ENCODE data around the gene ROR2.

- TF ChIP-seq SP2 (IDR thresholded peaks at IDR 0.05; ENCODE audit: low read length) = no peak
- no peak for TF ChIP-seq CTCF (IDR thresholded peaks at IDR 0.05; ENCODE audit: control extremely low read depth in 1 of 3, insufficient read depth in 1 of 3, low read depth in 1 of 3, low read length in 3 of 3)
- TF ChIP-seq ASH2L (IDR thresholded peaks at IDR 0.05; ENCODE audit: low read length) = no peak
- TF ChIP-seq POLR2A (IDR thresholded peaks at IDR 0.05; ENCODE audit: control extremely low read depth in 1 of 2, low read depth in 2 of 2, low read length in 2 of 2) = no peak
- TF ChIP-seq EZH2 (IDR thresholded peaks at IDR 0.05; ENCODE audit: low read depth, low read length, severe bottlenecking) = no peak
Measured at GRCh38 chr9:91930475-91930874, 19.6 kb downstream of the ROR2 start.

Measured in H1 (cell line).